Measurements from ENCODE around the gene NFIX. TPM values are rescaled to one million over a fixed set of nuclear protein-coding genes. Genes with fewer than 3 reads are reported as not detected.

Gene NFIX
- total and polyA plus RNA-seq, 2 donors (not counting 1 experiment from before 2014, with no cell fraction given) = 0.69 to 5.6 TPM

DNA sequence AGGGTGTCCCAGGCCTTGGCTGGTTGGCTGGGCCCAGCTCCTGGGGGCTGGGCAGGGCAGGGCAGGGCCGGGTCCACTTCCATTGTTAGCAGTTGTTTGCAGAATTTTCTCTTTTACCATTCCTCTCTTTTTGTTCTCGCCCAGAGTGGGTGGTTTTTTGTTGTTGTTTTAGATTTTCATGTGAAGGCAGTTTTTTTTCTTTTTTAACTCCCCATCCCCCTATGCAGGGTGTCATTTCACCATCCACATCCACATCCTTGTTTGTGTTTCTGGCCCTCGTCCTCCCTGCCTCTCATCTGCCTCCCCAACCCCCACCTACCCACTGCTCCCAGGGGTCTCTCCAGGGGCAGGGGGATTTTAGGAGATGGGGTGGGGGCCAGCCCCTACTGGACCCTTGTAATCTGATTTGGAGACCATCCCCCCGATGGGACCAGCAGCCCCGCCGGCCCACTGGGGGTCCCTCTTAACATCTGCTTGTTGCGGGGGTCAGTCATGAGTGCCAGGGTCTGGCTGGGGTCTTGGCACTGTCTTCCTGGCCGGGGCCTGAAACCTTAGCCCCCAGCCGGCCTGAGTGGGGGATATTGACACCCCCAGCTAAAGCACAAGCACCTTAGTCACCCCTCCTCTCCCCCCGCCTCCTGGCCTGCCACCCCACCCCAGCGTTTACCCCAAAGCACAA, 144.5 kb downstream of the NFIX start:
- no peaks in the 10 kb centered on the region for H3K9me3 ChIP-seq (ENCODE audit: control extremely low read depth in 1 of 3, control insufficient read depth in 2 of 3, insufficient read depth in 1 of 3, low read length in 2 of 3)
- no peak overlapping the region for H3K4me3 ChIP-seq (ENCODE audit: control extremely low read depth in 1 of 5, extremely low read depth in 1 of 5, insufficient read depth in 1 of 5, low read depth in 2 of 5, low read length in 4 of 5)
- 100% methylated on average over 5 of the region's 11 CpGs for WGBS (ENCODE audit: insufficient coverage)
- no peak overlapping the region for H3K4me2 ChIP-seq (replicated peaks; ENCODE audit: low read depth, low read length, poor library complexity, severe bottlenecking)
- TF ChIP-seq, protein P1, sequence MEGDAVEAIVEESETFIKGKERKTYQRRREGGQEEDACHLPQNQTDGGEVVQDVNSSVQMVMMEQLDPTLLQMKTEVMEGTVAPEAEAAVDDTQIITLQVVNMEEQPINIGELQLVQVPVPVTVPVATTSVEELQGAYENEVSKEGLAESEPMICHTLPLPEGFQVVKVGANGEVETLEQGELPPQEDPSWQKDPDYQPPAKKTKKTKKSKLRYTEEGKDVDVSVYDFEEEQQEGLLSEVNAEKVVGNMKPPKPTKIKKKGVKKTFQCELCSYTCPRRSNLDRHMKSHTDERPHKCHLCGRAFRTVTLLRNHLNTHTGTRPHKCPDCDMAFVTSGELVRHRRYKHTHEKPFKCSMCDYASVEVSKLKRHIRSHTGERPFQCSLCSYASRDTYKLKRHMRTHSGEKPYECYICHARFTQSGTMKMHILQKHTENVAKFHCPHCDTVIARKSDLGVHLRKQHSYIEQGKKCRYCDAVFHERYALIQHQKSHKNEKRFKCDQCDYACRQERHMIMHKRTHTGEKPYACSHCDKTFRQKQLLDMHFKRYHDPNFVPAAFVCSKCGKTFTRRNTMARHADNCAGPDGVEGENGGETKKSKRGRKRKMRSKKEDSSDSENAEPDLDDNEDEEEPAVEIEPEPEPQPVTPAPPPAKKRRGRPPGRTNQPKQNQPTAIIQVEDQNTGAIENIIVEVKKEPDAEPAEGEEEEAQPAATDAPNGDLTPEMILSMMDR (IDR thresholded peaks at IDR 0.05) = no peak
- TF ChIP-seq EZH2 (IDR thresholded peaks at IDR 0.05; ENCODE audit: borderline replicate concordance, insufficient read depth, low read depth, low read length, poor library complexity, severe bottlenecking) = no peak
- Mint-ChIP-seq H3K4me3 (no peak overlapping the region), H3K9me3 (ENCODE audit: insufficient read depth) (no peaks in the 10 kb centered on the region), H3K27me3 (no peaks in the 10 kb centered on the region), H3K4me1 (no peaks in the 10 kb centered on the region), H3K27ac (no peak overlapping the region)
- H3K9ac ChIP-seq (ENCODE audit: low read length) = no peak overlapping the region
- no peak for ATAC-seq (ENCODE audit: low read depth)
- intact Hi-C loops (cut with micrococcal nuclease) = no loop called here
- H2AFZ ChIP-seq (ENCODE audit: insufficient read depth, low read depth, low read length, poor library complexity, severe bottlenecking) = no peak overlapping the region
- ChIA-PET POLR2A (no interaction called here), CTCF (no interaction called here)
- no peaks in the 10 kb centered on the region for H3K27me3 ChIP-seq (replicated peaks in 1 of 4; ENCODE audit: control extremely low read depth in 1 of 4, control insufficient read depth in 3 of 4, insufficient read depth in 4 of 4, low read length in 3 of 4)
- peaks cover 15% of the 10 kb centered on the region for H4K20me1 ChIP-seq (ENCODE audit: control insufficient read depth, insufficient read depth, low read length, poor library complexity, severe bottlenecking)
- no peak overlapping the region for H3K27ac ChIP-seq (ENCODE audit: low read length in 2 of 2)
- H3K4me1 ChIP-seq (ENCODE audit: control insufficient read depth in 2 of 2, insufficient read depth in 2 of 2, low read length in 2 of 2) = no peaks in the 10 kb centered on the region
- peaks cover 0 to 39% of the 10 kb centered on the region in 2 experiments for H3K36me3 ChIP-seq (replicated peaks in 1 of 2; ENCODE audit: control extremely low read depth in 1 of 2, control insufficient read depth in 1 of 2, extremely low read depth in 1 of 2, insufficient read depth in 2 of 2, low read length in 1 of 2)
- H3K79me2 ChIP-seq (ENCODE audit: control insufficient read depth, insufficient read depth, low read length) = peaks cover 29% of the 10 kb centered on the region
- no peak for DNase-seq

DNA sequence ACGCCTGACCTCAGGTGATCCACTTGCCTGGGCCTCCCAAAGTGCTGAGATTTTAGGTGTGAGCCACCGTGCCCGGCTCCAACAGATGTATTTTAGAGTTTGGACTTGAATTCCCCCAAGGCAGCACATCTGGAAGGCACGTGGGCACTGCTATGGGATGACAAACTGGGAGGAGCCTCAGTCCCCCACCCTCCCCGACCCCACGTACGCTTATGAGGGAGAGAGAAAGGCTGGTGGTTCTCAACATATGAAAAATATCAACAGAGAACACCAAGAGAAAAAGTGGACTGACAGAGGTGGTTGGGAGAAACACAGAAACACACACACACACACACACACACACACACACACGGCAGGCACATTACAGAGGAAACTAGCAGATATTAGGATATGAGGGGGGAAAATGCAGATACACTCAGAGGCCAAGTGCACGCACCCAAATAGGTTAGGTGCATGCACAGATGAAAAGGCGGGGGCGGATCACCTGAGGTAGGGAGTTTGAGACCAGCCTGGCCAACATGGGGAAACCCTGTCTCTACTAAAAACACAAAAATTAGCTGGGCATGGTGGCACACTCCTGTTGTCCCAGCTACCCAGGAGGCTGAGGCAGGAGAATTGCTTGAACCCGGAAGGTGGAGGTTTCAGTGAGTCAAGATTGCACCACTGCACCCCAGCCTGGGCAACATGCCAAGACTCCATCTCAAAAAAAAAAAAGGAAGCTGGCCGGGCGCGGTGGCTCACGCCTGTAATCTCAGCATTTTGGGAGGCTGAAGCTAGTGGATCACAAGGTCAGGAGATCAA, 151.7 kb downstream of the NFIX start:
- peaks cover 0 to 16% of the 10 kb centered on the region in 2 experiments for H3K36me3 ChIP-seq (replicated peaks in 1 of 2; ENCODE audit: control extremely low read depth in 1 of 2, control insufficient read depth in 1 of 2, extremely low read depth in 1 of 2, insufficient read depth in 2 of 2, low read length in 1 of 2)
- H3K4me3 Mint-ChIP-seq = no peak overlapping the region
- no peak overlapping the region for H3K9ac ChIP-seq (ENCODE audit: low read length)

More for the DNA sequence above, 151.7 kb downstream of the NFIX start:
- H3K27me3 ChIP-seq (replicated peaks in 1 of 4; ENCODE audit: control extremely low read depth in 1 of 4, control insufficient read depth in 3 of 4, insufficient read depth in 4 of 4, low read length in 3 of 4) = no peaks in the 10 kb centered on the region
- ChIA-PET CTCF (interaction anchor here (0.6 to 1.2 kb wide), 6 partner anchors 27 to 115 kb away, joined by 3 to 4 read pairs (median 3); no protein-coding TSS in a partner anchor), POLR2A (interaction anchor here (0.7 kb wide), 1 partner anchor 45 kb away, joined by 3 read pairs; no protein-coding TSS in a partner anchor)
- peaks cover 9 to 23% of the 10 kb centered on the region in 2 donors for H3K4me1 ChIP-seq (ENCODE audit: control insufficient read depth in 2 of 2, insufficient read depth in 2 of 2, low read length in 2 of 2)
- no peak for ATAC-seq (ENCODE audit: low read depth)
- no peak overlapping the region for H3K4me2 ChIP-seq (replicated peaks; ENCODE audit: low read depth, low read length, poor library complexity, severe bottlenecking)
- peaks cover 9% of the 10 kb centered on the region for H4K20me1 ChIP-seq (ENCODE audit: control insufficient read depth, insufficient read depth, low read length, poor library complexity, severe bottlenecking)
- no peak for TF ChIP-seq EZH2 (IDR thresholded peaks at IDR 0.05; ENCODE audit: borderline replicate concordance, insufficient read depth, low read depth, low read length, poor library complexity, severe bottlenecking)
- TF ChIP-seq, protein P1 (IDR thresholded peaks at IDR 0.05) = no peak
- 96% methylated on average over 6 of the region's 16 CpGs for WGBS (ENCODE audit: insufficient coverage)
- Mint-ChIP-seq H3K9me3 (ENCODE audit: insufficient read depth) (no peaks in the 10 kb centered on the region), H3K27me3 (no peaks in the 10 kb centered on the region), H3K4me1 (peaks cover 29% of the 10 kb centered on the region), H3K27ac (no peak overlapping the region)
- H3K9me3 ChIP-seq (ENCODE audit: control extremely low read depth in 1 of 3, control insufficient read depth in 2 of 3, insufficient read depth in 1 of 3, low read length in 2 of 3) = no peaks in the 10 kb centered on the region
- no peak for DNase-seq
- H3K79me2 ChIP-seq (ENCODE audit: control insufficient read depth, insufficient read depth, low read length) = peaks cover 50% of the 10 kb centered on the region
- no peak overlapping the region for H3K27ac ChIP-seq (ENCODE audit: low read length in 2 of 2)
- intact Hi-C loops (cut with micrococcal nuclease) = no loop called here
- no peak overlapping the region for H2AFZ ChIP-seq (ENCODE audit: insufficient read depth, low read depth, low read length, poor library complexity, severe bottlenecking)
- H3K4me3 ChIP-seq (ENCODE audit: control extremely low read depth in 1 of 5, extremely low read depth in 1 of 5, insufficient read depth in 1 of 5, low read depth in 2 of 5, low read length in 4 of 5) = no peak overlapping the region
